Thymus (tissue), 11 donors: ENCODE data around the gene CCDC158. TPM values are rescaled to one million over a fixed set of nuclear protein-coding genes. Genes with fewer than 3 reads are reported as not detected.
"Not testable (repeated sequence)": the region's sequence is repeated elsewhere in the genome, so short reads cannot be mapped to it uniquely, and the experiment has no call there.

Experiments
- DNase-seq, 9 donors: peaks; one replicate each; pipeline ENCODE4 v3.0.0-alpha.2; 2013; ENCODE audit warnings: low spot score in 9 of 9, low read depth in 6 of 9, missing footprints in 1 of 9
- H3K27ac ChIP-seq, 2 donors: one replicate each; pipeline ENCODE4 v1.5.1; 2013; ENCODE audit warnings: control low read depth in 1 of 2, low read depth in 1 of 2, low read length in 1 of 2, mild to moderate bottlenecking in 1 of 2, moderate library complexity in 1 of 2
- H3K27me3 ChIP-seq, 2 donors: one replicate each; pipeline ENCODE4 v1.5.1; 2013; ENCODE audit warnings: low read length in 1 of 2; ENCODE audit not compliant: control insufficient read depth in 2 of 2, insufficient read depth in 1 of 2
- H3K36me3 ChIP-seq, 2 donors: one replicate each; pipeline ENCODE4 v1.5.1; 2013; ENCODE audit warnings: low read length in 1 of 2, mild to moderate bottlenecking in 1 of 2, moderate library complexity in 1 of 2; ENCODE audit not compliant: control insufficient read depth in 2 of 2, insufficient read depth in 2 of 2
- H3K4me1 ChIP-seq, 2 donors: one replicate each; pipeline ENCODE4 v1.5.1; 2013; ENCODE audit warnings: low read length in 2 of 2; ENCODE audit not compliant: control insufficient read depth in 2 of 2, insufficient read depth in 2 of 2
- H3K4me3 ChIP-seq, 2 donors: one replicate each; pipeline ENCODE4 v1.5.1; 2013; ENCODE audit warnings: low read length in 2 of 2, control low read depth in 1 of 2, mild to moderate bottlenecking in 1 of 2
- H3K9me3 ChIP-seq, 2 donors: one replicate each; pipeline ENCODE4 v1.5.1; 2013; ENCODE audit warnings: low read length in 1 of 2, mild to moderate bottlenecking in 1 of 2; ENCODE audit not compliant: control insufficient read depth in 2 of 2, insufficient read depth in 1 of 2
- WGBS: extraction: QIAGEN DNeasy Blood & Tissue Kit; methylation state at CpG from one replicate; pipeline ENCODE4 v1.1.7; 2013; 5-methylcytosine and 5-hydroxymethylcytosine counted together
- polyA plus RNA-seq: library from polyadenylated mRNA; stranded (reverse); fragments of 200-250 nt; gene quantifications from one replicate; pipeline ENCODE4 v1.2.3, GENCODE V29; 2013
- total RNA-seq: library from RNA; stranded (reverse); fragments of 120-200 nt; gene quantifications from one replicate; pipeline ENCODE4 v1.2.4, GENCODE V29; 2013
- donor health status: healthy.

The CCDC158 gene
- total and polyA plus RNA-seq, 2 donors: 0.02 to 0.05 TPM

DNA sequence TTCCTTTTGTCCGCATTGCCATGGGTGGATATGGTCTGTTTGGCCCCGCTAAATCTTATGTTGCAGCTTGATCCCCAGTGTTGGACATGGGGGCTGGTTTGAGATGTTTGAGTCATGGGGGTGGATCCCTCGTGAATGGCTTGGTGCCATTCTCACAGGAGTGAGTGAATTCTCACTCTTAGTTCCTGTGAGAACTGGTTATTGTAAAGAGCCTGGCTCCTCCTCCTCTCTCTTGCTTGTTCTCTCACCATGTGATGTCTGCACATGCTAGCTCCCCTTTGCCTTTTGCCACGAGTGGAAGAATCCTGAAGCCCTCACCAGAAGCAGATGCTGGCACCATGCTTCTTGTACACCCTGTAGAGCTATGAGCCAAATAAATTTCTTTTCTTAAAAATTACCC, 137.0 kb downstream of the CCDC158 start:
- Histone ChIP-seq H3K27ac (no peak overlapping the region), H3K9me3 (no peaks in the 10 kb centered on the region), H3K36me3 (no peaks in the 10 kb centered on the region), H3K4me3 (no peak overlapping the region), H3K4me1 (no peaks in the 10 kb centered on the region), H3K27me3 (no peaks in the 10 kb centered on the region)
- DNase-seq: no peak
- 91% methylated on average over 4 of the region's 4 CpGs for WGBS

DNA sequence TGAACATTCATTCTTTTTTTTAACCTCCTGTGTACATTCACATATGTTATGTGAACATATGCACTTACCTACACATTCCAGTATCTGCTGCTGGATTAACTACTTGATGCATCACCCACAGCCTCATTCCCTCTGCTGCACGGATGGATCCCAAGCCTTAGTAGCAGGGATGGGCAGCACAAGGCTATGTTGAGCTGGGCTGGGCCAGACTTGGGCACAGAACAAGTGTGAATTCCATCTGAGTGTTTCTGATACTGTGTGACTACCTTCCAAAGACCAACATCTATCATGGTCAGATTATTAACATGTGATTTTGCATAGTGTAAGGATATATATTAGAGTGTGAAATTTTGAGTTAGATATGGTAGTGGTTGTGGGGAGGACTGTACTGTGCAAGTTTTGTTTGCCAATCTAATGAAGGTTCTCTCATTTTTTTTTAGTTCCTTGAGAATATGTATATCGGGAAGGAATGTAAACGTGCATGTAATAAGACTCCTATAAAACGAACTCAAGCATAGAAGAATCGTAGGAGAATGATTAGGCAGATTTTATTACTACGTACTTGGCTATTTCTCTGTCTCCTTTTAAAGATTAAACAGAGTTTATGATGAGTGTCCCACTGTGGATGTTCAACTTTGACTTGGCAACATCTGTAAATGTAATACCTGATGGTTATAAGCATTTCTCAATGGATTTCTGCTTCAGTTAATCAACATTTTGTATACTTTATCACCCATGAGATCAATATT, 137.8 kb downstream of the CCDC158 start:
- Histone ChIP-seq H3K4me1 (no peaks in the 10 kb centered on the region), H3K27ac (no peak overlapping the region), H3K4me3 (no peak overlapping the region), H3K36me3 (no peaks in the 10 kb centered on the region), H3K27me3 (no peaks in the 10 kb centered on the region), H3K9me3 (no peaks in the 10 kb centered on the region)
- DNase-seq: no peak
- 96% methylated on average over 6 of the region's 6 CpGs for WGBS

DNA sequence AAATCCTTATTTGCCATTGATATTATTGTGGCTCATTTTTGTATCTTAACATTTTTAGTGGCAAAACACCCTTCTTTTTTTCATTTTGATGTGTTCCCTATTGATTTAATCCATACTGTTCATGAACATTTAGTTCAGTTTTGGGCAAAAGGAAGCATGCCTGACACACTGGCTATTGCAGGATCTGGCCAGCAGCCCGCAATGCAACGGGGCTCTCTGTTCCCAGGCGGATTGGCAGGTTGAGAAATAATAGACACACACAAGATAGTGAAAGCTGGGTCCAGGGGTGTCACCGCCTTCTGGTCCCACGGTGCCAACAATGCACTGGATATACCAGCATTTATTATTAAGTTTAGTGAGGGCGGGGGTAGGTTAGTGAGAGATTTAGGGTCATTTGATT, 139.3 kb downstream of the CCDC158 start:
- H3K36me3 ChIP-seq, DNase-seq, H3K27me3 ChIP-seq, H3K4me1 ChIP-seq, H3K9me3 ChIP-seq, H3K4me3 ChIP-seq, H3K27ac ChIP-seq: not testable (repeated sequence)
- 96% methylated on average over 6 of the region's 6 CpGs for WGBS

DNA sequence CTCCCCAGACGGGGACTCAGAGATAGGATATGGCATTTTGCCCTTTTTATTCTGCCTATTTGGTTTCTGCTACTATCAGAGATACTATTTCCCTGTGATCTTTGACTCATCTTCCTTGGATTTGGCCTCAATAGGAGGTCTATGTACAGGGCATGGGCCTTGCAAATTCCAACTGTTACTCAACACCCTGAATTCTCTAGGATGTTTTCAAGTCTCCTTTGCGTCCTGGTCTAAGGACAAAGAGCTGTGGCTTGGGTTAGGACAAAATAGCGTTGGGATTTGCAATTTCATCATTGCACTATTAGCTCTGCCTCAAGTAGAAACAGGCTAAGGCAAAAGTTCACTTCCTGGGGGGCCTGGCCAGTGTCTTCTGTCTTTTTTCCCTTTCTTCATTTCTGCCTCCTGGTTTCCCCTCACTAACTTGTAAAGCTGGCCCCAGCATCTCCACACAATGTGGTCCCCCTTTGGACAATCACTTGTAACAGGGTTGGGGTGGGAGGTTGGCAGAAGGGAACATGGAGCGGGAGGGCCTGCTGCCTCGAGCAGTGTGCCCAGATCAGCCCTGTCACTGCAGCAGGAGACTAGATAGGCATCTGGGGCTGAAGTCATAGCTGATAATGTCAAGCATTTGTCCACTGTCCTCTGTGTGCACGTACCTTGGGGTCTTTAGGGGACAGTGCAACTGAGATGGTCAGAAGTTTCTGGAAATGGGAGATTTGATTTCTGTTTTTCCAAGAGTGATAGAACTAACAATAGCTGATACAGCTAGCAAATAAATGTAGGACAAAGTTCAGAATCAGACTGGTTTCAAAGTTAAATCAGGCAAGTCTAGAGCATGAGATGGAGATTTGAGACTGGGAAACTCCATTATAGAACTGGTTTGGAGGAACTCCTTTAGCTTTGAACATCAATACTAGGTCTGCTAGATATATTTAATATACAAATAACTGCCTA, 140.2 kb downstream of the CCDC158 start:
- Histone ChIP-seq H3K4me1 (peaks cover 0 to 3% of the 10 kb centered on the region in 2 donors), H3K27me3 (no peaks in the 10 kb centered on the region), H3K4me3 (no peak overlapping the region), H3K9me3 (no peaks in the 10 kb centered on the region), H3K36me3 (no peaks in the 10 kb centered on the region), H3K27ac (no peak overlapping the region)
- WGBS: 95% methylated on average over 6 of the region's 6 CpGs
- DNase-seq: no peak

DNA sequence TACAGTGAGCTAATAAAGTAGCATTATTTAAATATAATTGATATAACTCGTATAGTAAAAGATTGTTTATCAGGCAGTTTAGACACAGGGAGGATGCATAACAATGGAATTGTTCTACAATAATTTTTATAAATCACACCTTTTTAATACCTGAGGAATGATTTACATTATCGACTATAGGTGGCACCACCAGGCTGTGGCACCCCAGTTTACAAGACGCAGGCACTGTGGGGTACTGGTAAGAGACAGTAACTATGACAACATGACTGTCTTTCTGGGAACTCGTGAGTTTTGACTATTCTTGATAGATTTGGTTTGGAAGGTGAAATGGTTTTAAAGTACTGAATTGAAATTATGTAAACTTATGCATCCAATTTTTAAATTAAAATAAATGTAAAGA, 141.5 kb downstream of the CCDC158 start:
- Histone ChIP-seq H3K36me3 (no peaks in the 10 kb centered on the region), H3K27me3 (no peaks in the 10 kb centered on the region), H3K27ac (no peak overlapping the region), H3K9me3 (no peaks in the 10 kb centered on the region), H3K4me3 (no peak overlapping the region), H3K4me1 (peaks cover 0 to 3% of the 10 kb centered on the region in 2 donors)
- DNase-seq: no peak
- 56% methylated on average over 4 of the region's 4 CpGs for WGBS

DNA sequence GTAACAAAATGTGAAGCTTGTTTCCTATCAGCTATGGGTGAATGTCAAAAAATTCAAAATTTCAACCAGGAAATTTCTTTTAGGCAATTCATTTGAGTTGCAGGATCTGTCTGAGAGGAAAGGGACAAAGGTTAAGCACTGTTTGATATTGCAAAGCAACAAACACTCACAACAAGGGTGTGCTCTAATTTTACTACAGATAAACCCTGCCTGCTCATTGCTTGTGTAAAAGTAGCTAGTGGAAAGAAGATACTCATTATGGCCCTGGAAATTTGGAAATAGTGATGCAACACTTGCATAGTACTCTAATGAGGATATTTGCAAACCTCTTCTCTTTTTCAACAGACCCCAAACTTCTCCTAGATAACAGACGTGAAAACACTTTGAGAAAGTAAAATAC, 142.4 kb downstream of the CCDC158 start:
- DNase-seq: no peak
- H3K4me1 ChIP-seq: peaks cover 0 to 3% of the 10 kb centered on the region in 2 donors
- no peak overlapping the region for H3K4me3 ChIP-seq
- H3K9me3 ChIP-seq: no peaks in the 10 kb centered on the region
- H3K27me3 ChIP-seq: no peaks in the 10 kb centered on the region
- H3K36me3 ChIP-seq: no peaks in the 10 kb centered on the region
- no peak overlapping the region for H3K27ac ChIP-seq
- 95% methylated on average over 1 of the region's 1 CpG for WGBS

DNA sequence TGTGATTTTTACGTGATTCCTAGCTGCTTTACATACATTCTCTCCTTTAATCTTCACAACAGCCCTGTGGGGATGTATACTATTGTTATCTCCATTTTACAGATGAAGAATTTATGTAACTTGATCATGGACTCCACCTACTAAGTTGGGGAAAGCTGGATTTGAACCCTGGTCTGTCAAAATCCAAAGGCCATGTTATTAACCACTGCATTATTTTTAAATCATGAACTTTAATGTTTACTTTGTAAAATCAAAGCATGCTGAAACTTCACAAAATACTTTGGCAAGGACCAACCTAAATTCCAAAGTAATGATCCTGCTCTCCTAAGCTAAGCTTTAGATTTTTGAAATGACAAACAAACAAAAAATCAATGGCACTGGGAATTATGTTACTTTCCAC, 143.3 kb downstream of the CCDC158 start:
- H3K4me3 ChIP-seq: no peak overlapping the region
- no peaks in the 10 kb centered on the region for H3K36me3 ChIP-seq
- DNase-seq: no peak
- no peak overlapping the region for H3K27ac ChIP-seq
- H3K9me3 ChIP-seq: no peaks in the 10 kb centered on the region
- no peaks in the 10 kb centered on the region for H3K27me3 ChIP-seq
- H3K4me1 ChIP-seq: peaks cover 0 to 3% of the 10 kb centered on the region in 2 donors
- 94% methylated on average over 1 of the region's 1 CpG for WGBS

DNA sequence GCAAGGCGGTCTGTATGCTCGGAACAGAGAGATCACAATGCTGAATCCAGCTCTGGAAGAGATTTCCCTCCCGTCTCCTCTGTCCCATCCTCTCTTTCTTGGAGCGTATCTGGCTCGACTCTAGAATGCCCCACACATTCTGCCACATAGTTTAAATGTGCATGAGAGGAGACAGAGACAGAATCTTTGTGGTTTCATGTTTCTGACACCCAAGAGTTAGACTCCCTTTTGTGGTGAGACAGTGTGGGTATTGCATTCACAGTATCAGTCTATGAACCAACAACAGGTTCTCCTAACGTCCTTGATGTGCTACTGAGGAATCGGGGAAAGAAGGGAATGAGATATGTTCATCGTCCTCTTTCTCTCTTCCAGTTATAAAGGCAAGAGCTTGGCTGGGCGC, 144.1 kb downstream of the CCDC158 start:
- Histone ChIP-seq H3K4me3 (no peak overlapping the region), H3K4me1 (peaks cover 0 to 3% of the 10 kb centered on the region in 2 donors), H3K27ac (no peak overlapping the region), H3K36me3 (no peaks in the 10 kb centered on the region), H3K27me3 (no peaks in the 10 kb centered on the region), H3K9me3 (no peaks in the 10 kb centered on the region)
- DNase-seq: peak in 1 of 9 donors; percentile 26
- 88% methylated on average over 9 of the region's 9 CpGs for WGBS

DNA sequence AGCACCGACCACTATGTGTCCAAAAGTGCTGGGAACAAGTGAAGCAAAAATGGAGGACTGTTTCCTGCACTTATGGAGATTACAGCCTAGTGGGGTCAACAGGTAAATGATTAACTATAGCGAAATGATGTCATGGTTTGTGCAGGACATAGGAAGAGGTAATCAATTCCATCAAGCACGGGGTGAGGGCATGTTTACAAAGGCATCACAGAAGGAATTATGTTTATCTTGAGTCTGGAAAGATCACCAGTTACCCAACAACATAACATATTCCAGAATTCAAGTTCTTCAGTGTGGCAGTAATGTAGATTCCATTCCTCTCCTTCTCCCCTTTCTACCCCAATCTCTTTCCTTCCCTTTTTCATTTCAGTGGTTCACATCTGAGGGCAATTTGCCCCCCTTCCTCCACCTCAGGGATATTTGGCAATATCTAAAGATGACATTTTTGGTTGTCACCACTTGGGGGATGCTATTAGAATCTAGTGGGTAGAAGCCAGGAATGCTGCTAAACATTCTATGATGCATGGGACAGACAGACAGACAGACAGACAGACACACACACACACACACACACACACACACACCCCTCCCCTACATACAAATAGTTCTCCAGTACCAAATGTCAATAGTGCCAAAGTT, 145.3 kb downstream of the CCDC158 start:
- no peaks in the 10 kb centered on the region for H3K27me3 ChIP-seq
- peaks cover 0 to 3% of the 10 kb centered on the region in 2 donors for H3K4me1 ChIP-seq
- WGBS: 94% methylated on average over 3 of the region's 3 CpGs
- no peaks in the 10 kb centered on the region for H3K36me3 ChIP-seq
- H3K27ac ChIP-seq: no peak overlapping the region
- H3K4me3 ChIP-seq: no peak overlapping the region
- DNase-seq: no peak
- H3K9me3 ChIP-seq: no peaks in the 10 kb centered on the region
